ENCODE data around the gene TMIE. TPM values are rescaled to one million over a fixed set of nuclear protein-coding genes. Genes with fewer than 3 reads are reported as not detected.

Gene TMIE
- total RNA-seq, 1 experiment from 2014 or later, result 1.1 TPM

DNA sequence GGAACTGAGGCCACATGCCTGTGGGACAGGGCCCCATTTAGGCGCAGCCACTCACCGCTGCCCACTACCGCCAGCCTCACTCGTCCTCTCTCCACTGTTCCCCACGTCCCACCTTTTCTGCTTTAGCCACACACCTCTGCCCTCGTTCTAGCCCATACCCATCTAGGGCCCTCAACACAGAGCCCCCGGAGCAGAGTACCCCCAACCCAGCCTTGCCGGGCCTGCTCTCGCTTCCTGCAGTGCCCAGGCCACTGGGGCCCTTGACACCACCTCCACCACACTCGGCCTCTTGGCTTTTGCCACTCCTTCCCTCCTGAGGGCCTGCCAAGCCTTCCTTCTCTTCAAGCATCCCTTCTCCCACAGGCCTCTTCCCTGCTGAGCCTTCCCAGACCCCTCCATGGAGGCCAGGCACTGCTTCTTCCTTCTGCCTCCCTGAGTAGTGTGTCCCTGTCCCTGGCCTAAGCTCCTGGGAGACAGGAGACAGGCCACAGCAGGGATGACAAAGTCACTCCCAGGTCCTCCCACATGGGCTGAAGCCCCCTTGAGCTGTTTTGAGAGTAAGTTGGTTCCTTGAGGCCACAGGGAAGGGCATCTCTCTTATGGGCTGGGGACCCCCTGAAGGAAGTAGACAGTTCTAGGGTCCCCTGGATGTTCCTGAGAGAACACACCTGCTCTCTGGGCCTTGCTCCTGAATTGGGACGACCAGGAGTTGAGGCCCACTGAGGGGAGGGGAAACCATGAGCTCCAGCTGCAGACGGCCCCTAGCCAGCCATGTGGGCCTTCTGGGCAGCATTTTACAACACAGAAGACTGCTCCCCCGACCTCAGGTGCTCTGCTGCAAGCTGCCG, 12.1 kb downstream of the TMIE start:
- H3K36me3 ChIP-seq (ENCODE audit: control insufficient read depth, insufficient read depth, low read length), result no peaks in the 10 kb centered on the region
- no peak overlapping the region for H3K4me3 ChIP-seq (ENCODE audit: low read depth in 2 of 2, low read length in 2 of 2)
- H3K4me1 ChIP-seq (ENCODE audit: control insufficient read depth, insufficient read depth, low read length), result peaks cover 6% of the 10 kb centered on the region; the same call in 1 of the 2 replicates
- no TSS peak for BruUV-seq (replicated peaks)
- H3K27me3 ChIP-seq (ENCODE audit: control insufficient read depth, insufficient read depth, low read length), result no peaks in the 10 kb centered on the region
- ChIA-PET CTCF (no interaction called here), POLR2A (no interaction called here)
- DNase-seq (ENCODE audit: low read depth, low spot score) (no peak), ATAC-seq (no peak)
- no peak overlapping the region for H3K27ac ChIP-seq (ENCODE audit: low read length)
- no peaks in the 10 kb centered on the region for H3K9me3 ChIP-seq (ENCODE audit: control insufficient read depth, insufficient read depth, low read depth, low read length)
- TF ChIP-seq SIN3A (IDR thresholded peaks at IDR 0.05; ENCODE audit: borderline replicate concordance, insufficient read depth, low read depth, low read length) (no peak), POLR2AphosphoS5 (IDR thresholded peaks at IDR 0.05; ENCODE audit: low read depth, low read length) (no peak), TCF7L2 (IDR thresholded peaks at IDR 0.05; ENCODE audit: low read depth, low read length) (no peak), CTCF (IDR thresholded peaks at IDR 0.05) (no peak)
- TF ChIP-seq, protein P1, sequence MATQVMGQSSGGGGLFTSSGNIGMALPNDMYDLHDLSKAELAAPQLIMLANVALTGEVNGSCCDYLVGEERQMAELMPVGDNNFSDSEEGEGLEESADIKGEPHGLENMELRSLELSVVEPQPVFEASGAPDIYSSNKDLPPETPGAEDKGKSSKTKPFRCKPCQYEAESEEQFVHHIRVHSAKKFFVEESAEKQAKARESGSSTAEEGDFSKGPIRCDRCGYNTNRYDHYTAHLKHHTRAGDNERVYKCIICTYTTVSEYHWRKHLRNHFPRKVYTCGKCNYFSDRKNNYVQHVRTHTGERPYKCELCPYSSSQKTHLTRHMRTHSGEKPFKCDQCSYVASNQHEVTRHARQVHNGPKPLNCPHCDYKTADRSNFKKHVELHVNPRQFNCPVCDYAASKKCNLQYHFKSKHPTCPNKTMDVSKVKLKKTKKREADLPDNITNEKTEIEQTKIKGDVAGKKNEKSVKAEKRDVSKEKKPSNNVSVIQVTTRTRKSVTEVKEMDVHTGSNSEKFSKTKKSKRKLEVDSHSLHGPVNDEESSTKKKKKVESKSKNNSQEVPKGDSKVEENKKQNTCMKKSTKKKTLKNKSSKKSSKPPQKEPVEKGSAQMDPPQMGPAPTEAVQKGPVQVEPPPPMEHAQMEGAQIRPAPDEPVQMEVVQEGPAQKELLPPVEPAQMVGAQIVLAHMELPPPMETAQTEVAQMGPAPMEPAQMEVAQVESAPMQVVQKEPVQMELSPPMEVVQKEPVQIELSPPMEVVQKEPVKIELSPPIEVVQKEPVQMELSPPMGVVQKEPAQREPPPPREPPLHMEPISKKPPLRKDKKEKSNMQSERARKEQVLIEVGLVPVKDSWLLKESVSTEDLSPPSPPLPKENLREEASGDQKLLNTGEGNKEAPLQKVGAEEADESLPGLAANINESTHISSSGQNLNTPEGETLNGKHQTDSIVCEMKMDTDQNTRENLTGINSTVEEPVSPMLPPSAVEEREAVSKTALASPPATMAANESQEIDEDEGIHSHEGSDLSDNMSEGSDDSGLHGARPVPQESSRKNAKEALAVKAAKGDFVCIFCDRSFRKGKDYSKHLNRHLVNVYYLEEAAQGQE (IDR thresholded peaks at IDR 0.05; ENCODE audit: insufficient read depth in 1 of 2, low read depth in 2 of 2, low read length in 1 of 2), result no peak
- in situ Hi-C loops (cut with HindIII; ENCODE audit: low pct_unique_long_range_greater_than_20kb, low sequenced_read_pairs), result no loop called here
- intact Hi-C loops (cut with micrococcal nuclease; ENCODE audit: unreplicated experiment), result no loop called here

GRCh38 chr3:46713898-46714552, 12.8 kb downstream of the TMIE start:
- H3K27me3 ChIP-seq (ENCODE audit: control insufficient read depth, insufficient read depth, low read length), result no peaks in the 10 kb centered on the region
- no peak overlapping the region for H3K27ac ChIP-seq (ENCODE audit: low read length)
- no peak overlapping the region for H3K4me3 ChIP-seq (ENCODE audit: low read depth in 2 of 2, low read length in 2 of 2)
- no TSS peak for BruUV-seq (replicated peaks)
- in situ Hi-C loops (cut with HindIII; ENCODE audit: low pct_unique_long_range_greater_than_20kb, low sequenced_read_pairs), result no loop called here
- intact Hi-C loops (cut with micrococcal nuclease; ENCODE audit: unreplicated experiment), result no loop called here
- no peaks in the 10 kb centered on the region for H3K36me3 ChIP-seq (ENCODE audit: control insufficient read depth, insufficient read depth, low read length)
- ChIA-PET CTCF (no interaction called here), POLR2A (no interaction called here)
- ATAC-seq (peak; percentile 85), DNase-seq (ENCODE audit: low read depth, low spot score) (no peak)
- H3K9me3 ChIP-seq (ENCODE audit: control insufficient read depth, insufficient read depth, low read depth, low read length), result no peaks in the 10 kb centered on the region
- peaks cover 6% of the 10 kb centered on the region; the same call in 1 of the 2 replicates for H3K4me1 ChIP-seq (ENCODE audit: control insufficient read depth, insufficient read depth, low read length)
- TF ChIP-seq, protein P1 (IDR thresholded peaks at IDR 0.05; ENCODE audit: insufficient read depth in 1 of 2, low read depth in 2 of 2, low read length in 1 of 2), result no peak
- TF ChIP-seq SIN3A (IDR thresholded peaks at IDR 0.05; ENCODE audit: borderline replicate concordance, insufficient read depth, low read depth, low read length) (no peak), CTCF (IDR thresholded peaks at IDR 0.05) (no peak), TCF7L2 (IDR thresholded peaks at IDR 0.05; ENCODE audit: low read depth, low read length) (no peak)
